ENCODE results near the gene TEX11. TPM values are rescaled to one million over a fixed set of nuclear protein-coding genes. Genes with fewer than 3 reads are reported as not detected.

Gene TEX11
- total and polyA plus RNA-seq, 2 experiments from 2014 or later = 0.60 to 1.0 TPM

- H4K20me1 ChIP-seq (replicated peaks; ENCODE audit: insufficient read depth) = peaks cover 12% of the 10 kb centered on the region
- peaks cover 13% of the 10 kb centered on the region for H3K27me3 Mint-ChIP-seq (ENCODE audit: insufficient read depth, low read depth, poor library complexity)
- peak overlapping the region; percentile 39; the same call in 1 of the 2 replicates for H3K27ac ChIP-seq (ENCODE audit: low read depth)
- no peak overlapping the region for H2AFZ ChIP-seq
- H3K79me2 ChIP-seq (replicated peaks; ENCODE audit: insufficient read depth) = peaks cover 78% of the 10 kb centered on the region
- peaks cover 50% of the 10 kb centered on the region for H3K4me1 ChIP-seq (ENCODE audit: insufficient read depth)
- no peak overlapping the region for H3K4me3 Mint-ChIP-seq
- TF ChIP-seq ZNF331 (CRISPR knock-in tag; IDR thresholded peaks at IDR 0.05; ENCODE audit: low read depth) (no peak), EZH2 (IDR thresholded peaks at IDR 0.05; ENCODE audit: low read depth, unreplicated experiment) (no peak), CTCF (conservative IDR thresholded peaks at IDR 0.05; ENCODE audit: low read depth in 2 of 2) (no peak)
- ATAC-seq (no peak), DNase-seq (ENCODE audit: low spot score) (no peak)
- no peaks in the 10 kb centered on the region for H3K27me3 ChIP-seq (ENCODE audit: insufficient read depth)
- H3K4me2 ChIP-seq = no peak overlapping the region
- H3K36me3 ChIP-seq (ENCODE audit: insufficient read depth) = 0 out of 2 replicates have a peak, but pooled peaks cover 7% of the 10 kb centered on the region
- H3K27ac Mint-ChIP-seq = no peak overlapping the region
- H3K9me2 ChIP-seq (ENCODE audit: insufficient read depth) = no peaks in the 10 kb centered on the region
- H3K36me3 Mint-ChIP-seq (ENCODE audit: low read depth) = peaks cover 46% of the 10 kb centered on the region
- H3K4me1 Mint-ChIP-seq = peaks cover 79% of the 10 kb centered on the region
- no peaks in the 10 kb centered on the region for H3K9me3 Mint-ChIP-seq
- no peaks in the 10 kb centered on the region for H3F3A ChIP-seq (replicated peaks; ENCODE audit: low read depth)
- H3K4me3 ChIP-seq = no peak overlapping the region
These were observed 426.8 kb downstream of the TEX11 start for GRCh38 chrX:70481471-70482270.

GRCh38 chrX:70480660-70481018, 427.9 kb downstream of the TEX11 start:
- Mint-ChIP-seq H3K4me1 (peaks cover 83% of the 10 kb centered on the region), H3K36me3 (ENCODE audit: low read depth) (peaks cover 38% of the 10 kb centered on the region), H3K4me3 (no peak overlapping the region), H3K27me3 (ENCODE audit: insufficient read depth, low read depth, poor library complexity) (peaks cover 13% of the 10 kb centered on the region), H3K9me3 (no peaks in the 10 kb centered on the region), H3K27ac (peak overlapping the region; percentile 77; the same call in 1 of the 2 replicates)
- no peaks in the 10 kb centered on the region for H3K27me3 ChIP-seq (ENCODE audit: insufficient read depth)
- H3K9me2 ChIP-seq (ENCODE audit: insufficient read depth) = no peaks in the 10 kb centered on the region
- H3K4me3 ChIP-seq = no peak overlapping the region
- ATAC-seq (no peak), DNase-seq (ENCODE audit: low spot score) (no peak)
- peaks cover 71% of the 10 kb centered on the region for H3K79me2 ChIP-seq (replicated peaks; ENCODE audit: insufficient read depth)
- H2AFZ ChIP-seq = no peak overlapping the region
- peaks cover 57% of the 10 kb centered on the region for H3K4me1 ChIP-seq (ENCODE audit: insufficient read depth)
- H3K27ac ChIP-seq (ENCODE audit: low read depth) = no peak overlapping the region
- no peaks in the 10 kb centered on the region; the same call in 1 of the 2 replicates for H3F3A ChIP-seq (replicated peaks; ENCODE audit: low read depth)
- H3K4me2 ChIP-seq = peak overlapping the region; percentile 70; the same call in 1 of the 2 replicates
- H3K36me3 ChIP-seq (ENCODE audit: insufficient read depth) = 0 out of 2 replicates have a peak, but pooled peaks cover 7% of the 10 kb centered on the region
- H4K20me1 ChIP-seq (replicated peaks; ENCODE audit: insufficient read depth) = peaks cover 12% of the 10 kb centered on the region
- TF ChIP-seq ZNF462 (CRISPR knock-in tag; IDR thresholded peaks at IDR 0.05) (no peak), CREB1 (CRISPR knock-in tag; IDR thresholded peaks at IDR 0.05; ENCODE audit: low read depth) (no peak), REST (IDR thresholded peaks at IDR 0.05; ENCODE audit: unreplicated experiment) (no peak), STAT1 (IDR thresholded peaks at IDR 0.05; ENCODE audit: unreplicated experiment) (no peak), JUNB (IDR thresholded peaks at IDR 0.05; ENCODE audit: unreplicated experiment) (no peak), EZH2 (IDR thresholded peaks at IDR 0.05; ENCODE audit: low read depth, unreplicated experiment) (no peak), POLR2AphosphoS5 (IDR thresholded peaks at IDR 0.05; ENCODE audit: low read depth) (no peak)
